Neural cell (in vitro differentiated cells): ENCODE data around the gene PLA2G5. TPM values are rescaled to one million over a fixed set of nuclear protein-coding genes. Genes with fewer than 3 reads are reported as not detected.

Source experiments
- H2AFZ ChIP-seq: fragments of 200-600, 300-800 bp; sonication (generic), shearing (Covaris generic); 2 replicates; pipeline ENCODE4 v1.6.0; 2014; ENCODE audit warnings: low read depth, mild to moderate bottlenecking, antibody characterized with exemption, low read length, moderate library complexity
- H3F3A ChIP-seq: fragments of 200-600 bp; shearing (Covaris generic); 2 replicates; pipeline ENCODE4 v1.6.1; 2016; ENCODE audit warnings: mild to moderate bottlenecking, moderate library complexity, mixed read lengths, antibody characterized with exemption, low read length; ENCODE audit not compliant: insufficient read depth, poor library complexity, severe bottlenecking
- H3K27ac ChIP-seq: fragments of 200-600, 300-800 bp; sonication (generic), shearing (Covaris generic); 2 replicates; pipeline ENCODE4 v1.5.1; 2014; ENCODE audit warnings: mild to moderate bottlenecking, low read length, moderate library complexity
- H3K27me3 ChIP-seq: fragments of 300-800, 200-600 bp; sonication (generic), shearing (Covaris generic); 2 replicates; pipeline ENCODE4 v1.6.0; 2014; ENCODE audit warnings: mild to moderate bottlenecking, low read depth, low read length, moderate library complexity; ENCODE audit not compliant: insufficient read depth
- H3K36me3 ChIP-seq: fragments of 300-800, 200-600 bp; sonication (generic), shearing (Covaris generic); 2 replicates; pipeline ENCODE4 v1.5.1; 2014; ENCODE audit warnings: mild to moderate bottlenecking, antibody characterized with exemption, low read length, moderate library complexity; ENCODE audit not compliant: insufficient read depth
- H3K4me2 ChIP-seq: fragments of 300-800, 200-600 bp; sonication (generic), shearing (Covaris generic); 2 replicates; pipeline ENCODE4 v1.6.0; 2014; ENCODE audit warnings: mild to moderate bottlenecking, low read length
- H3K4me3 ChIP-seq: fragments of 300-800, 200-600 bp; sonication (generic), shearing (Covaris generic); 2 replicates; pipeline ENCODE4 v1.5.1; 2014; ENCODE audit warnings: mild to moderate bottlenecking, low read length, moderate library complexity
- H3K79me2 ChIP-seq: fragments of 200-600 bp; shearing (Covaris generic); replicated peaks from 2 replicates; pipeline ENCODE4 v1.6.0; 2014; ENCODE audit warnings: mild to moderate bottlenecking, low read length, moderate library complexity; ENCODE audit not compliant: insufficient read depth
- H3K9ac ChIP-seq: fragments of 300-800, 200-600 bp; sonication (generic), shearing (Covaris generic); 2 replicates; pipeline ENCODE4 v1.6.1; 2016; ENCODE audit warnings: mild to moderate bottlenecking, low read length, mixed read lengths
- H3K9me2 ChIP-seq: fragments of 200-600 bp; shearing (Covaris generic); 2 replicates; pipeline ENCODE4 v1.6.1; 2016; ENCODE audit warnings: mild to moderate bottlenecking, low read length, mixed read lengths; ENCODE audit not compliant: insufficient read depth
- H3K9me3 ChIP-seq: fragments of 200-600, 300-800 bp; sonication (generic), shearing (Covaris generic); 2 replicates; pipeline ENCODE4 v1.6.1; 2016; ENCODE audit warnings: mild to moderate bottlenecking, mixed run types, low read length, moderate library complexity, mixed read lengths
- H4K20me1 ChIP-seq: fragments of 200-600 bp; shearing (Covaris generic); 2 replicates; pipeline ENCODE4 v1.6.1; 2016; ENCODE audit warnings: mild to moderate bottlenecking, mixed run types; ENCODE audit not compliant: insufficient read depth
- EP300 ChIP-seq: fragments of 450-650 bp; conservative IDR thresholded peaks from 2 replicates; pipeline ENCODE4 v1.6.1; 2014; ENCODE audit warnings: antibody characterized with exemption, mild to moderate bottlenecking, moderate library complexity; ENCODE audit not compliant: poor library complexity, severe bottlenecking
- EZH2 ChIP-seq: fragments of 200-600, 300-800 bp; shearing (Covaris generic), sonication (generic); IDR thresholded peaks from 2 replicates; pipeline ENCODE4 v1.6.1; 2014; ENCODE audit warnings: antibody characterized with exemption, low read length, borderline replicate concordance, mild to moderate bottlenecking; ENCODE audit not compliant: insufficient read depth, poor library complexity, severe bottlenecking
- MXI1 ChIP-seq: fragments of 450-650 bp; conservative IDR thresholded peaks from 2 replicates; pipeline ENCODE4 v1.6.1; 2014; ENCODE audit warnings: antibody characterized with exemption, mild to moderate bottlenecking; ENCODE audit not compliant: poor library complexity, severe bottlenecking
- POLR2AphosphoS5 ChIP-seq: IDR thresholded peaks from 2 replicates; pipeline ENCODE4 v1.6.1; 2012
- RAD21 ChIP-seq: fragments of 450-650 bp; conservative IDR thresholded peaks from 2 replicates; pipeline ENCODE4 v1.6.1; 2014; ENCODE audit warnings: antibody characterized with exemption, mild to moderate bottlenecking, moderate library complexity
- SMC3 ChIP-seq: fragments of 450-650 bp; conservative IDR thresholded peaks from 2 replicates; pipeline ENCODE4 v1.6.1; 2014; ENCODE audit warnings: antibody characterized with exemption, mild to moderate bottlenecking, moderate library complexity; ENCODE audit not compliant: poor library complexity
- TAF1 ChIP-seq: IDR thresholded peaks from 2 replicates; pipeline ENCODE4 v1.6.1; 2012; ENCODE audit warnings: low read depth
- polyA plus RNA-seq: library from polyadenylated mRNA; depleted of rRNA; stranded (reverse); fragments of >200 nt; gene quantifications from 2 replicates; pipeline ENCODE4 v1.2.3, GENCODE V29; 2014
- TF ChIP-seq, protein P1 (sequence below): IDR thresholded peaks from 2 replicates; pipeline ENCODE4 v1.6.1; 2012; ENCODE audit warnings: borderline replicate concordance
- TF ChIP-seq, protein P2 (sequence below): fragments of 450-650 bp; IDR thresholded peaks from 2 replicates; pipeline ENCODE4 v1.5.1; 2014; ENCODE audit warnings: antibody characterized with exemption, mild to moderate bottlenecking, moderate library complexity; ENCODE audit not compliant: poor library complexity, severe bottlenecking

The PLA2G5 gene
- polyA plus RNA-seq, 1 donor from 2014 or later, result not detected

DNA sequence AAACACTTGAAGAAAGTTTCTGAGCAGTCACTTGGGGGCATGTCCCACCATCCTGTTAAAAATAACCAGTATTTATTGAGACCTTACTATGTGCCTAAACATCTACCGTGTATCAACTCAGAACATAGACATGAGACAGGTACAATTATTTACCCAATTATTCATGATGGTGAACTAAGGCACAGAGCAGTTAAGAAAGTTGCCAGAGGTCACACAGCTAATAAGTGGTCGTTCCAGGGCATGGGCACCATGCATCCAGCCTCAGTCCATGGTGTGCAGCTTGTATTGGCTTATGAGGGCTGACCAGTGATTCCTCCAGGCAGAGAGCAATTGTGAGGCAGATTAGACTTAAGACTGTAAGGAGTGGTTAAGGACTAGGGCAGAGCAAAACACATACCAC lies 5.4 kb downstream of the PLA2G5 start:
- no peaks in the 10 kb centered on the region for H3F3A ChIP-seq
- no peak overlapping the region for H3K4me3 ChIP-seq
- no peaks in the 10 kb centered on the region for H3K79me2 ChIP-seq
- no peak overlapping the region for H3K27ac ChIP-seq
- no peaks in the 10 kb centered on the region for H3K9me2 ChIP-seq
- H4K20me1 ChIP-seq, result no peaks in the 10 kb centered on the region
- no peak for TF ChIP-seq SMC3
- TF ChIP-seq POLR2AphosphoS5, result no peak
- TF ChIP-seq, protein P1, sequence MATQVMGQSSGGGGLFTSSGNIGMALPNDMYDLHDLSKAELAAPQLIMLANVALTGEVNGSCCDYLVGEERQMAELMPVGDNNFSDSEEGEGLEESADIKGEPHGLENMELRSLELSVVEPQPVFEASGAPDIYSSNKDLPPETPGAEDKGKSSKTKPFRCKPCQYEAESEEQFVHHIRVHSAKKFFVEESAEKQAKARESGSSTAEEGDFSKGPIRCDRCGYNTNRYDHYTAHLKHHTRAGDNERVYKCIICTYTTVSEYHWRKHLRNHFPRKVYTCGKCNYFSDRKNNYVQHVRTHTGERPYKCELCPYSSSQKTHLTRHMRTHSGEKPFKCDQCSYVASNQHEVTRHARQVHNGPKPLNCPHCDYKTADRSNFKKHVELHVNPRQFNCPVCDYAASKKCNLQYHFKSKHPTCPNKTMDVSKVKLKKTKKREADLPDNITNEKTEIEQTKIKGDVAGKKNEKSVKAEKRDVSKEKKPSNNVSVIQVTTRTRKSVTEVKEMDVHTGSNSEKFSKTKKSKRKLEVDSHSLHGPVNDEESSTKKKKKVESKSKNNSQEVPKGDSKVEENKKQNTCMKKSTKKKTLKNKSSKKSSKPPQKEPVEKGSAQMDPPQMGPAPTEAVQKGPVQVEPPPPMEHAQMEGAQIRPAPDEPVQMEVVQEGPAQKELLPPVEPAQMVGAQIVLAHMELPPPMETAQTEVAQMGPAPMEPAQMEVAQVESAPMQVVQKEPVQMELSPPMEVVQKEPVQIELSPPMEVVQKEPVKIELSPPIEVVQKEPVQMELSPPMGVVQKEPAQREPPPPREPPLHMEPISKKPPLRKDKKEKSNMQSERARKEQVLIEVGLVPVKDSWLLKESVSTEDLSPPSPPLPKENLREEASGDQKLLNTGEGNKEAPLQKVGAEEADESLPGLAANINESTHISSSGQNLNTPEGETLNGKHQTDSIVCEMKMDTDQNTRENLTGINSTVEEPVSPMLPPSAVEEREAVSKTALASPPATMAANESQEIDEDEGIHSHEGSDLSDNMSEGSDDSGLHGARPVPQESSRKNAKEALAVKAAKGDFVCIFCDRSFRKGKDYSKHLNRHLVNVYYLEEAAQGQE, result no peak
- no peak for TF ChIP-seq MXI1
- no peak for TF ChIP-seq EP300
- TF ChIP-seq TAF1, result no peak
- TF ChIP-seq, protein P2, sequence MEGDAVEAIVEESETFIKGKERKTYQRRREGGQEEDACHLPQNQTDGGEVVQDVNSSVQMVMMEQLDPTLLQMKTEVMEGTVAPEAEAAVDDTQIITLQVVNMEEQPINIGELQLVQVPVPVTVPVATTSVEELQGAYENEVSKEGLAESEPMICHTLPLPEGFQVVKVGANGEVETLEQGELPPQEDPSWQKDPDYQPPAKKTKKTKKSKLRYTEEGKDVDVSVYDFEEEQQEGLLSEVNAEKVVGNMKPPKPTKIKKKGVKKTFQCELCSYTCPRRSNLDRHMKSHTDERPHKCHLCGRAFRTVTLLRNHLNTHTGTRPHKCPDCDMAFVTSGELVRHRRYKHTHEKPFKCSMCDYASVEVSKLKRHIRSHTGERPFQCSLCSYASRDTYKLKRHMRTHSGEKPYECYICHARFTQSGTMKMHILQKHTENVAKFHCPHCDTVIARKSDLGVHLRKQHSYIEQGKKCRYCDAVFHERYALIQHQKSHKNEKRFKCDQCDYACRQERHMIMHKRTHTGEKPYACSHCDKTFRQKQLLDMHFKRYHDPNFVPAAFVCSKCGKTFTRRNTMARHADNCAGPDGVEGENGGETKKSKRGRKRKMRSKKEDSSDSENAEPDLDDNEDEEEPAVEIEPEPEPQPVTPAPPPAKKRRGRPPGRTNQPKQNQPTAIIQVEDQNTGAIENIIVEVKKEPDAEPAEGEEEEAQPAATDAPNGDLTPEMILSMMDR, result no peak
- no peak for TF ChIP-seq EZH2
- TF ChIP-seq RAD21, result no peak
- H3K9ac ChIP-seq, result no peak overlapping the region
- H3K36me3 ChIP-seq, result no peaks in the 10 kb centered on the region
- H3K27me3 ChIP-seq, result no peaks in the 10 kb centered on the region
- H2AFZ ChIP-seq, result no peak overlapping the region
- no peak overlapping the region for H3K4me2 ChIP-seq
- H3K9me3 ChIP-seq, result no peaks in the 10 kb centered on the region

DNA sequence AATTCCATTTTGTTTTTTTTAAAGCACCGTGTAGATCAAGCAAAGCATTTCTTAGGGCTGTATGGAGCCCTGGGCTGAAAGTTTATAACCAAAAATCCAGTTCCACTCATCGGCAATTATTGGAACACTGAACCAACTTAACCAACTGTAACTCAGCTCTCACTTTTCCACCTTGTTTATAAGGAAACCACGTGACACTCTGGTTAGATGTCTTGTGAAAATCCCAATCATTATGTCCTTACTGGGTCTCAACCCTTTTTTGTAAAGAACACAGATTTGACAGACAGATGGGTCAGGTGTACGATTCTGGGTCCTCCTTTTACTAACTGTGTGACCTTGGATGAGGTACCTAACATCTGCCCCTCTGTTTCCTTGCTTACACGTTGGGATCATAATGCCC lies 6.2 kb downstream of the PLA2G5 start:
- no peak for TF ChIP-seq TAF1
- TF ChIP-seq, protein P1, result no peak
- no peak for TF ChIP-seq EZH2
- no peak for TF ChIP-seq RAD21
- TF ChIP-seq POLR2AphosphoS5, result no peak

More for the DNA sequence above, 6.2 kb downstream of the PLA2G5 start:
- Histone ChIP-seq H3K27ac (no peak overlapping the region), H2AFZ (no peak overlapping the region), H3K9ac (no peak overlapping the region), H3K4me2 (no peak overlapping the region), H3K9me3 (no peaks in the 10 kb centered on the region), H4K20me1 (no peaks in the 10 kb centered on the region), H3K4me3 (no peak overlapping the region), H3K36me3 (no peaks in the 10 kb centered on the region), H3K27me3 (no peaks in the 10 kb centered on the region), H3F3A (no peaks in the 10 kb centered on the region), H3K9me2 (no peaks in the 10 kb centered on the region), H3K79me2 (no peaks in the 10 kb centered on the region)
